GM23338 (cell line): ENCODE results near the gene CACNA2D3. TPM values are rescaled to one million over a fixed set of nuclear protein-coding genes. Genes with fewer than 3 reads are reported as not detected.

Experiments used
- ATAC-seq: fragments of 200-7000 bp; cut with Tn5 transposase; 3 replicates; pipeline ENCODE4 v1.9.1; 2020
- DNase-seq: peaks from one replicate; pipeline ENCODE4 v3.0.0-alpha.2; 2015; ENCODE audit warnings: low spot score
- H2AFZ ChIP-seq: fragments of 200-600 bp; sonication (generic); 2 replicates; pipeline ENCODE4 v1.8.0; 2016; ENCODE audit warnings: antibody characterized with exemption, mild to moderate bottlenecking, moderate library complexity
- H3F3A ChIP-seq: fragments of 200-600 bp; sonication (generic); replicated peaks from 2 replicates; pipeline ENCODE4 v1.8.0; 2017; ENCODE audit warnings: antibody characterized with exemption, mixed run types, low read depth
- H3K27ac ChIP-seq: fragments of 200-600 bp; sonication (generic); 2 replicates; pipeline ENCODE4 v1.6.1; 2016; ENCODE audit warnings: low read depth
- H3K27me3 ChIP-seq: fragments of 200-600 bp; sonication (generic); 2 replicates; pipeline ENCODE4 v1.8.0; 2016; ENCODE audit warnings: mild to moderate bottlenecking, mixed run types, moderate library complexity; ENCODE audit not compliant: insufficient read depth
- H3K36me3 ChIP-seq: fragments of 200-600 bp; sonication (generic); 2 replicates; pipeline ENCODE4 v1.8.0; 2016; ENCODE audit warnings: mild to moderate bottlenecking; ENCODE audit not compliant: insufficient read depth
- H3K4me1 ChIP-seq: fragments of 200-600 bp; sonication (generic); 2 replicates; pipeline ENCODE4 v1.8.0; 2016; ENCODE audit warnings: mild to moderate bottlenecking, moderate library complexity; ENCODE audit not compliant: insufficient read depth
- H3K4me2 ChIP-seq: fragments of 200-600 bp; sonication (generic); 2 replicates; pipeline ENCODE4 v1.7.1; 2017; ENCODE audit warnings: mixed run types
- H3K4me3 ChIP-seq: fragments of 200-600 bp; sonication (generic); 2 replicates; pipeline ENCODE4 v1.6.1; 2016; ENCODE audit warnings: mixed run types
- H3K79me2 ChIP-seq: fragments of 200-600 bp; sonication (generic); replicated peaks from 2 replicates; pipeline ENCODE4 v1.8.0; 2017; ENCODE audit warnings: mild to moderate bottlenecking; ENCODE audit not compliant: insufficient read depth
- H3K9me2 ChIP-seq: fragments of 200-600 bp; sonication (generic); 2 replicates; pipeline ENCODE4 v1.8.0; 2017; ENCODE audit not compliant: insufficient read depth
- H4K20me1 ChIP-seq: fragments of 200-600 bp; sonication (generic); replicated peaks from 2 replicates; pipeline ENCODE4 v1.8.0; 2017; ENCODE audit warnings: mild to moderate bottlenecking; ENCODE audit not compliant: insufficient read depth
- H3K27ac Mint-ChIP-seq: 2 replicates; pipeline ENCODE4 v1.8.0; 2020; ENCODE audit warnings: inconsistent platforms, mild to moderate bottlenecking, moderate library complexity, mixed read lengths
- H3K27me3 Mint-ChIP-seq: 3 replicates; pipeline ENCODE4 v1.8.0; 2022; ENCODE audit warnings: low read depth, mild to moderate bottlenecking, moderate library complexity, mixed read lengths, inconsistent platforms; ENCODE audit not compliant: insufficient read depth, poor library complexity
- H3K36me3 Mint-ChIP-seq: 3 replicates; pipeline ENCODE4 v1.8.0; 2021; ENCODE audit warnings: low read depth, mild to moderate bottlenecking, inconsistent platforms, moderate library complexity, mixed read lengths
- H3K4me1 Mint-ChIP-seq: 3 replicates; pipeline ENCODE4 v1.8.0; 2020; ENCODE audit warnings: mild to moderate bottlenecking, inconsistent platforms, mixed read lengths
- H3K4me3 Mint-ChIP-seq: 3 replicates; pipeline ENCODE4 v1.8.0; 2021; ENCODE audit warnings: moderate library complexity, mild to moderate bottlenecking, inconsistent platforms, mixed read lengths
- H3K9me3 Mint-ChIP-seq: 3 replicates; pipeline ENCODE4 v1.8.0; 2020; ENCODE audit warnings: moderate library complexity, mild to moderate bottlenecking, inconsistent platforms, mixed read lengths
- CREB1 ChIP-seq: fragments of 250-450 bp; sonication (Bioruptor Pico); IDR thresholded peaks from 2 replicates; pipeline ENCODE4 v1.5.0; 2020; ENCODE audit warnings: low read depth, mild to moderate bottlenecking, moderate library complexity
- EZH2 ChIP-seq: fragments of 200-600 bp; sonication (generic); IDR thresholded peaks from one replicate; pipeline ENCODE4 v1.8.0; 2017; ENCODE audit warnings: antibody characterized with exemption, mild to moderate bottlenecking, low read depth; ENCODE audit not compliant: unreplicated experiment
- JUNB ChIP-seq: IDR thresholded peaks from one replicate; pipeline ENCODE4 v1.6.1; 2016; ENCODE audit warnings: antibody characterized with exemption; ENCODE audit not compliant: unreplicated experiment
- NANOG ChIP-seq: IDR thresholded peaks from 2 replicates; pipeline ENCODE4 v1.6.1; 2016; ENCODE audit warnings: antibody characterized with exemption, borderline replicate concordance
- POLR2AphosphoS5 ChIP-seq: IDR thresholded peaks from 2 replicates; pipeline ENCODE4 v1.6.1; 2016; ENCODE audit warnings: antibody characterized with exemption, low read depth
- STAT1 ChIP-seq: IDR thresholded peaks from one replicate; pipeline ENCODE4 v1.6.1; 2016; ENCODE audit warnings: antibody characterized with exemption; ENCODE audit not compliant: unreplicated experiment
- ZNF331 ChIP-seq: fragments of 250-450 bp; sonication (Bioruptor Pico); IDR thresholded peaks from 2 replicates; pipeline ENCODE4 v1.5.0; 2020; ENCODE audit warnings: low read depth, mild to moderate bottlenecking, moderate library complexity
- polyA plus RNA-seq: library from polyadenylated mRNA; unstranded; fragments of >200 nt; fragmentation: Nextera tagmentation; extraction: Ambion mirVana; gene quantifications from 2 replicates; pipeline ENCODE4 v1.2.1, GENCODE V29; 2016
- total RNA-seq: library from RNA; depleted of rRNA; stranded (reverse); fragments of >200 nt; shearing (Covaris generic); gene quantifications from 2 replicates; pipeline ENCODE4 v1.2.3, GENCODE V29; 2014
- TF ChIP-seq, protein P1 (sequence below): IDR thresholded peaks from one replicate; pipeline ENCODE4 v1.6.1; 2018; ENCODE audit warnings: antibody characterized with exemption; ENCODE audit not compliant: unreplicated experiment
- TF ChIP-seq, protein P2 (sequence below): IDR thresholded peaks from 2 replicates; pipeline ENCODE4 v1.6.1; 2016; ENCODE audit warnings: antibody characterized with exemption
- TF ChIP-seq, protein P3 (sequence below), 2 experiments: fragments of 200-600 bp in 1 of 2; sonication (generic) in 1 of 2; conservative IDR thresholded peaks; 2 replicates each; pipeline versions ENCODE4 v1.5.1 to v1.6.1; 2016 to 2017; ENCODE audit warnings: antibody characterized with exemption in 2 of 2, low read depth in 2 of 2, mild to moderate bottlenecking in 2 of 2, moderate library complexity in 1 of 2

The CACNA2D3 gene
- total and polyA plus RNA-seq, 2 experiments from 2014 or later, result 2.2 to 2.3 TPM

- TF ChIP-seq, protein P1, sequence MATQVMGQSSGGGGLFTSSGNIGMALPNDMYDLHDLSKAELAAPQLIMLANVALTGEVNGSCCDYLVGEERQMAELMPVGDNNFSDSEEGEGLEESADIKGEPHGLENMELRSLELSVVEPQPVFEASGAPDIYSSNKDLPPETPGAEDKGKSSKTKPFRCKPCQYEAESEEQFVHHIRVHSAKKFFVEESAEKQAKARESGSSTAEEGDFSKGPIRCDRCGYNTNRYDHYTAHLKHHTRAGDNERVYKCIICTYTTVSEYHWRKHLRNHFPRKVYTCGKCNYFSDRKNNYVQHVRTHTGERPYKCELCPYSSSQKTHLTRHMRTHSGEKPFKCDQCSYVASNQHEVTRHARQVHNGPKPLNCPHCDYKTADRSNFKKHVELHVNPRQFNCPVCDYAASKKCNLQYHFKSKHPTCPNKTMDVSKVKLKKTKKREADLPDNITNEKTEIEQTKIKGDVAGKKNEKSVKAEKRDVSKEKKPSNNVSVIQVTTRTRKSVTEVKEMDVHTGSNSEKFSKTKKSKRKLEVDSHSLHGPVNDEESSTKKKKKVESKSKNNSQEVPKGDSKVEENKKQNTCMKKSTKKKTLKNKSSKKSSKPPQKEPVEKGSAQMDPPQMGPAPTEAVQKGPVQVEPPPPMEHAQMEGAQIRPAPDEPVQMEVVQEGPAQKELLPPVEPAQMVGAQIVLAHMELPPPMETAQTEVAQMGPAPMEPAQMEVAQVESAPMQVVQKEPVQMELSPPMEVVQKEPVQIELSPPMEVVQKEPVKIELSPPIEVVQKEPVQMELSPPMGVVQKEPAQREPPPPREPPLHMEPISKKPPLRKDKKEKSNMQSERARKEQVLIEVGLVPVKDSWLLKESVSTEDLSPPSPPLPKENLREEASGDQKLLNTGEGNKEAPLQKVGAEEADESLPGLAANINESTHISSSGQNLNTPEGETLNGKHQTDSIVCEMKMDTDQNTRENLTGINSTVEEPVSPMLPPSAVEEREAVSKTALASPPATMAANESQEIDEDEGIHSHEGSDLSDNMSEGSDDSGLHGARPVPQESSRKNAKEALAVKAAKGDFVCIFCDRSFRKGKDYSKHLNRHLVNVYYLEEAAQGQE, result no peak
- TF ChIP-seq EZH2, result no peak
- TF ChIP-seq, protein P2, sequence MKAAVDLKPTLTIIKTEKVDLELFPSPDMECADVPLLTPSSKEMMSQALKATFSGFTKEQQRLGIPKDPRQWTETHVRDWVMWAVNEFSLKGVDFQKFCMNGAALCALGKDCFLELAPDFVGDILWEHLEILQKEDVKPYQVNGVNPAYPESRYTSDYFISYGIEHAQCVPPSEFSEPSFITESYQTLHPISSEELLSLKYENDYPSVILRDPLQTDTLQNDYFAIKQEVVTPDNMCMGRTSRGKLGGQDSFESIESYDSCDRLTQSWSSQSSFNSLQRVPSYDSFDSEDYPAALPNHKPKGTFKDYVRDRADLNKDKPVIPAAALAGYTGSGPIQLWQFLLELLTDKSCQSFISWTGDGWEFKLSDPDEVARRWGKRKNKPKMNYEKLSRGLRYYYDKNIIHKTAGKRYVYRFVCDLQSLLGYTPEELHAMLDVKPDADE, result no peak
- no peak for TF ChIP-seq POLR2AphosphoS5
- TF ChIP-seq ZNF331 (CRISPR knock-in tag), result no peak
- no peak for TF ChIP-seq CREB1 (CRISPR knock-in tag)
- TF ChIP-seq, protein P3, sequence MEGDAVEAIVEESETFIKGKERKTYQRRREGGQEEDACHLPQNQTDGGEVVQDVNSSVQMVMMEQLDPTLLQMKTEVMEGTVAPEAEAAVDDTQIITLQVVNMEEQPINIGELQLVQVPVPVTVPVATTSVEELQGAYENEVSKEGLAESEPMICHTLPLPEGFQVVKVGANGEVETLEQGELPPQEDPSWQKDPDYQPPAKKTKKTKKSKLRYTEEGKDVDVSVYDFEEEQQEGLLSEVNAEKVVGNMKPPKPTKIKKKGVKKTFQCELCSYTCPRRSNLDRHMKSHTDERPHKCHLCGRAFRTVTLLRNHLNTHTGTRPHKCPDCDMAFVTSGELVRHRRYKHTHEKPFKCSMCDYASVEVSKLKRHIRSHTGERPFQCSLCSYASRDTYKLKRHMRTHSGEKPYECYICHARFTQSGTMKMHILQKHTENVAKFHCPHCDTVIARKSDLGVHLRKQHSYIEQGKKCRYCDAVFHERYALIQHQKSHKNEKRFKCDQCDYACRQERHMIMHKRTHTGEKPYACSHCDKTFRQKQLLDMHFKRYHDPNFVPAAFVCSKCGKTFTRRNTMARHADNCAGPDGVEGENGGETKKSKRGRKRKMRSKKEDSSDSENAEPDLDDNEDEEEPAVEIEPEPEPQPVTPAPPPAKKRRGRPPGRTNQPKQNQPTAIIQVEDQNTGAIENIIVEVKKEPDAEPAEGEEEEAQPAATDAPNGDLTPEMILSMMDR (conservative IDR thresholded peaks at IDR 0.05; ENCODE audit: low read depth in 2 of 2), result no peak
Observed at GRCh38 chr3:54988838-54989630, 866.7 kb downstream of the CACNA2D3 start (continued).

DNA sequence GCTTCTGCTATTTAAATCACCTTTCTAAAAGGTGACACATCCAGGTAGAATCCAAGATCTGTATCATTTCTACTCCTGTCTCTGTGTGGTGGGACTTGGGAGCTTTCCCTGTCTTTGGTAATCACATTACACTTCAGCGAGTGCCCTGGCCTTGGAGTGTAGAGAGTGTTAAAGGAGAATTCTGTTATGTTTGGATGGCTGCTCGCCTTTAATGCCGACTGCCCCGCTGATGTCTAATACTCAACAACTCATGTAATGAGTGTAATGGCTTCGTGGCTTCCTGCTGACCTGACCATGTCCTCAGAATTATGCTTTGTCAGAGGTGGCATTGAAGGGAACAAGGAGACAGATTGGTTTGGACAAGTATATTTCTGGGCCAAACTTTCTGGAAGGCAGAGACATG lies 871.8 kb downstream of the CACNA2D3 start:
- no peak overlapping the region for H3K4me3 Mint-ChIP-seq
- no peaks in the 10 kb centered on the region for H3K36me3 Mint-ChIP-seq
- Histone ChIP-seq H2AFZ (no peak overlapping the region), H3K4me3 (no peak overlapping the region), H3K79me2 (no peaks in the 10 kb centered on the region), H4K20me1 (no peaks in the 10 kb centered on the region), H3K36me3 (no peaks in the 10 kb centered on the region), H3F3A (no peaks in the 10 kb centered on the region), H3K4me2 (no peak overlapping the region), H3K9me2 (peaks cover 18% of the 10 kb centered on the region), H3K27me3 (no peaks in the 10 kb centered on the region), H3K4me1 (peaks cover 3% of the 10 kb centered on the region; the same call in 1 of the 2 replicates), H3K27ac (no peak overlapping the region)
- H3K27me3 Mint-ChIP-seq, result peaks cover 3% of the 10 kb centered on the region
- no peak overlapping the region for H3K27ac Mint-ChIP-seq
- H3K9me3 Mint-ChIP-seq, result no peaks in the 10 kb centered on the region
- DNase-seq (no peak), ATAC-seq (no peak)
- H3K4me1 Mint-ChIP-seq, result peaks cover 3% of the 10 kb centered on the region
- TF ChIP-seq EZH2, result no peak
- TF ChIP-seq, protein P3 (conservative IDR thresholded peaks at IDR 0.05; ENCODE audit: low read depth in 2 of 2), result no peak
- TF ChIP-seq JUNB, result no peak
- TF ChIP-seq ZNF331 (CRISPR knock-in tag), result no peak
- no peak for TF ChIP-seq NANOG
- no peak for TF ChIP-seq CREB1 (CRISPR knock-in tag)
- no peak for TF ChIP-seq STAT1
